Fibroblast of gingiva (primary cell): ENCODE results near the gene DOCK4.
A peak's percentile ranks its signal among the peaks of the same experiment; 100 is the strongest.

Experiments used
- DNase-seq: peaks from one replicate; pipeline ENCODE4 v3.0.0-alpha.2; 2011; ENCODE audit warnings: low read depth

DOCK4 gene

GRCh38 chr7:112012242-112012641 lies 194.0 kb downstream of the DOCK4 start:
- no peak for DNase-seq

GRCh38 chr7:112010994-112011393 lies 195.2 kb downstream of the DOCK4 start:
- DNase-seq, result no peak

- no peak for DNase-seq
These were observed 196.1 kb downstream of the DOCK4 start for GRCh38 chr7:112010109-112010508.

- DNase-seq, result peak; percentile 51
These were observed 197.1 kb downstream of the DOCK4 start for GRCh38 chr7:112009081-112009480.

- DNase-seq, result no peak
These were observed 199.0 kb downstream of the DOCK4 start for GRCh38 chr7:112007185-112007584.

GRCh38 chr7:112006071-112006470 lies 200.1 kb downstream of the DOCK4 start:
- no peak for DNase-seq

- no peak for DNase-seq
These were observed 200.9 kb downstream of the DOCK4 start for GRCh38 chr7:112005205-112005775.

- peak; percentile 78 for DNase-seq
These were observed 204.9 kb downstream of the DOCK4 start for GRCh38 chr7:112001091-112001826.

GRCh38 chr7:111998326-111998725 lies 207.9 kb downstream of the DOCK4 start:
- peak; percentile 9 for DNase-seq

- no peak for DNase-seq
These were observed 208.7 kb downstream of the DOCK4 start for GRCh38 chr7:111997546-111997945.

GRCh38 chr7:111992601-111993000 lies 213.6 kb downstream of the DOCK4 start:
- no peak for DNase-seq

- no peak for DNase-seq
These were observed 215.6 kb downstream of the DOCK4 start for GRCh38 chr7:111990643-111991042.

- no peak for DNase-seq
These were observed 218.3 kb downstream of the DOCK4 start for GRCh38 chr7:111987886-111988285.

- peak; percentile 50 for DNase-seq
These were observed 218.9 kb downstream of the DOCK4 start for GRCh38 chr7:111987115-111987826.

GRCh38 chr7:111986601-111987000 lies 219.6 kb downstream of the DOCK4 start:
- DNase-seq, result no peak

GRCh38 chr7:111985798-111986197 lies 220.4 kb downstream of the DOCK4 start:
- no peak for DNase-seq

GRCh38 chr7:111982804-111983203 lies 223.4 kb downstream of the DOCK4 start:
- no peak for DNase-seq

- DNase-seq, result no peak
These were observed 224.1 kb downstream of the DOCK4 start for GRCh38 chr7:111982133-111982532.

- no peak for DNase-seq
These were observed 225.5 kb downstream of the DOCK4 start for GRCh38 chr7:111980725-111981124.

- no peak for DNase-seq
These were observed 230.9 kb downstream of the DOCK4 start for GRCh38 chr7:111975346-111975745.

- DNase-seq, result no peak
These were observed 245.2 kb downstream of the DOCK4 start for GRCh38 chr7:111960984-111961383.

GRCh38 chr7:111958896-111959295 lies 247.3 kb downstream of the DOCK4 start:
- DNase-seq, result no peak

- no peak for DNase-seq
These were observed 247.8 kb downstream of the DOCK4 start for GRCh38 chr7:111958431-111958830.
